NB4 (cell line): Measurements from ENCODE around the gene MRFAP1L1.

Source experiments
- MYC ChIP-seq: IDR thresholded peaks from 2 replicates; pipeline ENCODE4 v1.6.1; 2011; ENCODE audit warnings: low read depth, low read length
- POLR2A ChIP-seq: IDR thresholded peaks from 2 replicates; pipeline ENCODE4 v1.6.1; 2011; ENCODE audit warnings: mild to moderate bottlenecking; ENCODE audit not compliant: insufficient read length; ENCODE audit errors: extremely low read depth
- TF ChIP-seq, protein P1 (sequence below): IDR thresholded peaks from one replicate; pipeline ENCODE4 v1.5.1; 2012; ENCODE audit warnings: low read depth, low read length

- no peak for TF ChIP-seq POLR2A
- TF ChIP-seq, protein P1, sequence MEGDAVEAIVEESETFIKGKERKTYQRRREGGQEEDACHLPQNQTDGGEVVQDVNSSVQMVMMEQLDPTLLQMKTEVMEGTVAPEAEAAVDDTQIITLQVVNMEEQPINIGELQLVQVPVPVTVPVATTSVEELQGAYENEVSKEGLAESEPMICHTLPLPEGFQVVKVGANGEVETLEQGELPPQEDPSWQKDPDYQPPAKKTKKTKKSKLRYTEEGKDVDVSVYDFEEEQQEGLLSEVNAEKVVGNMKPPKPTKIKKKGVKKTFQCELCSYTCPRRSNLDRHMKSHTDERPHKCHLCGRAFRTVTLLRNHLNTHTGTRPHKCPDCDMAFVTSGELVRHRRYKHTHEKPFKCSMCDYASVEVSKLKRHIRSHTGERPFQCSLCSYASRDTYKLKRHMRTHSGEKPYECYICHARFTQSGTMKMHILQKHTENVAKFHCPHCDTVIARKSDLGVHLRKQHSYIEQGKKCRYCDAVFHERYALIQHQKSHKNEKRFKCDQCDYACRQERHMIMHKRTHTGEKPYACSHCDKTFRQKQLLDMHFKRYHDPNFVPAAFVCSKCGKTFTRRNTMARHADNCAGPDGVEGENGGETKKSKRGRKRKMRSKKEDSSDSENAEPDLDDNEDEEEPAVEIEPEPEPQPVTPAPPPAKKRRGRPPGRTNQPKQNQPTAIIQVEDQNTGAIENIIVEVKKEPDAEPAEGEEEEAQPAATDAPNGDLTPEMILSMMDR, result no peak
- TF ChIP-seq MYC, result no peak
Measured at GRCh38 chr4:6696611-6697010, 13.1 kb downstream of the MRFAP1L1 start.
